Testis (tissue), 2 donors: ENCODE data around the gene EIF4G1.

Experiments used
- CTCF ChIP-seq, 3 experiments: fragments of 450-650 bp in 2 of 3; fragments of 200-600 bp in 1 of 3; sonication (generic) in 1 of 3; IDR thresholded peaks; one replicate each; pipeline ENCODE4 v1.5.1; 2016 to 2019; ENCODE audit warnings: antibody characterized with exemption in 3 of 3, mild to moderate bottlenecking in 2 of 3, moderate library complexity in 1 of 3
- POLR2A ChIP-seq: fragments of 450-650 bp; IDR thresholded peaks from one replicate; pipeline ENCODE4 v1.6.1; 2017; ENCODE audit warnings: antibody characterized with exemption, mild to moderate bottlenecking, moderate library complexity

GRCh38 chr3:184359610-184360009, 45.2 kb downstream of the EIF4G1 start:
- TF ChIP-seq POLR2A (no peak), CTCF (IDR thresholded peaks at IDR 0.05) (no peak)
